ENCODE measurements around the gene PRPSAP1. TPM values are rescaled to one million over a fixed set of nuclear protein-coding genes. Genes with fewer than 3 reads are reported as not detected.

The PRPSAP1 gene
- total and polyA plus RNA-seq, 2 of the 8 experiments (the other 6 are each of a cell fraction or from before 2014, with no cell fraction given) = 32.0 to 54.2 TPM

GRCh38 chr17:76351526-76352071 is 2.1 kb downstream of the PRPSAP1 start:
- Histone ChIP-seq H3K79me2 (ENCODE audit: control insufficient read depth in 1 of 2, insufficient read depth in 2 of 2, low read length in 2 of 2) (peaks cover 0 to 10% of the 10 kb centered on the region in 2 experiments; a peak in 1 of 4 replicates), H3K4me2 (ENCODE audit: insufficient read depth in 1 of 2, low read depth in 2 of 2, low read length in 2 of 2) (no peak overlapping the region), H3K4ac (replicated peaks; ENCODE audit: insufficient read length, low read depth, low read length) (no peak overlapping the region), H3K79me1 (ENCODE audit: low read depth, low read length) (peaks cover 4% of the 10 kb centered on the region; the same call in 1 of the 2 replicates), H2BK12ac (ENCODE audit: low read depth, low read length) (no peak overlapping the region), H3K23ac (ENCODE audit: insufficient read length) (no peak overlapping the region), H3K4me1 (replicated peaks in 1 of 4; ENCODE audit: control insufficient read depth in 3 of 4, insufficient read depth in 4 of 4, low read length in 3 of 4) (peaks cover 0 to 6% (median 0%) of the 10 kb centered on the region in 4 experiments; a peak in 3 of 7 replicates), H3K36me3 (ENCODE audit: control insufficient read depth in 2 of 4, insufficient read depth in 4 of 4, low read length in 3 of 4) (peaks cover 0 to 7% (median 4%) of the 10 kb centered on the region in 4 experiments; a peak in 5 of 8 replicates), H2BK15ac (ENCODE audit: low read length) (no peak overlapping the region), H2AK5ac (ENCODE audit: low read depth, low read length) (no peak overlapping the region), H4K8ac (ENCODE audit: extremely low read depth, insufficient read depth, low read length) (no peak overlapping the region), H3K4me3 (ENCODE audit: extremely low read depth in 1 of 4, insufficient read depth in 2 of 4, low read depth in 3 of 4, low read length in 4 of 4) (no peak overlapping the region), H3K14ac (ENCODE audit: insufficient read length) (no peak overlapping the region), H3K56ac (replicated peaks; ENCODE audit: insufficient read length, low read depth, low read length) (no peak overlapping the region), H4K91ac (replicated peaks; ENCODE audit: insufficient read length, low read length) (no peak overlapping the region), H3K9ac (replicated peaks in 1 of 4; ENCODE audit: extremely low read depth in 1 of 4, low read depth in 3 of 4, low read length in 3 of 4) (no peak overlapping the region), H2AFZ (ENCODE audit: low read length) (no peak overlapping the region), H2BK5ac (ENCODE audit: low read depth, low read length) (no peak overlapping the region), H2BK20ac (ENCODE audit: low read length) (no peak overlapping the region), H3K27ac (ENCODE audit: low read depth, low read length) (no peak overlapping the region), H3K18ac (ENCODE audit: extremely low read depth, low read length) (no peak overlapping the region), H2BK120ac (replicated peaks; ENCODE audit: low read depth, low read length) (no peak overlapping the region), H4K5ac (ENCODE audit: insufficient read length, low read depth, low read length) (no peak overlapping the region), H3K9me3 (ENCODE audit: insufficient read depth in 2 of 2, low read depth in 1 of 2, low read length in 1 of 2) (no peaks in the 10 kb centered on the region), H4K20me1 (replicated peaks in 1 of 2; ENCODE audit: control insufficient read depth in 1 of 2, insufficient read depth in 2 of 2, low read length in 2 of 2) (peaks cover 0 to 4% of the 10 kb centered on the region in 2 experiments), H3K27me3 (replicated peaks in 1 of 4; ENCODE audit: control insufficient read depth in 3 of 4, extremely low read depth in 1 of 4, insufficient read depth in 3 of 4, low read length in 3 of 4) (no peaks in the 10 kb centered on the region), H3K23me2 (ENCODE audit: low read depth, low read length) (peaks cover 9% of the 10 kb centered on the region; the same call in 1 of the 2 replicates)
- DNase-seq (ENCODE audit: low read depth in 1 of 2, low spot score in 2 of 2) = no peak
- FAIRE-seq = no peak
- WGBS, 2 experiments (ENCODE audit: extremely low coverage in 1 of 2, insufficient coverage in 1 of 2, insufficient read length in 1 of 2, insufficient replicate concordance in 2 of 2, low coverage in 1 of 2, low lambda C conversion rate in 2 of 2, missing lambda C conversion rate in 1 of 2) = 88% methylated on average over 9 of the region's 9 CpGs; no CpG with 5 or more reads in 1 of the 2 experiments
- CTCF ChIA-PET (ENCODE audit: partially characterized antibody) = interaction anchor here (0.6 to 29.3 kb wide), 3 partner anchors 19 to 303 kb away, joined by 3 to 635 read pairs (median 5); partner anchors contain the start of gene SPHK1
- no peak for TF ChIP-seq CHD1 (IDR thresholded peaks at IDR 0.05; ENCODE audit: low read depth, low read length)
- POLR2A ChIA-PET (ENCODE audit: partially characterized antibody) = interaction anchor here (1.6 to 1.8 kb wide), 2 partner anchors 14 to 20 kb away, joined by 4 to 6 read pairs; no protein-coding TSS in a partner anchor
